Midbrain (tissue), 1 donor: ENCODE results near the gene SSX2.
"Not testable (repeated sequence)": the region's sequence is repeated elsewhere in the genome, so short reads cannot be mapped to it uniquely, and the experiment has no call there.

Experiments used
- DNase-seq: peaks from one replicate; lab custom pipeline; 2025; lab: John Stamatoyannopoulos, UW

The SSX2 gene

GRCh38 chrX:52707078-52707477 is at the start of gene SSX2:
Gene SSX2, minus strand, starts transcription at chrX:52707178. Its CDS starts 1,429 bp downstream, at chrX:52705749.
- DNase-seq, result not testable (repeated sequence)

GRCh38 chrX:52750952-52751351 is 44.0 kb upstream of the SSX2 start, which contains the start of gene SSX2B:
Gene SSX2B, plus strand, starts transcription at chrX:52751252. Its CDS starts 1,429 bp downstream, at chrX:52752681.
- not testable (repeated sequence) for DNase-seq

GRCh38 chrX:52692034-52692433 is 14.9 kb downstream of the SSX2 start:
- not testable (repeated sequence) for DNase-seq

GRCh38 chrX:52662218-52662617 is 44.8 kb downstream of the SSX2 start:
- DNase-seq, result not testable (repeated sequence)

- DNase-seq, result not testable (repeated sequence)
Observed at GRCh38 chrX:52655475-52655874, 51.5 kb downstream of the SSX2 start.

GRCh38 chrX:52654800-52655199 is 52.2 kb downstream of the SSX2 start, which contains the start of gene SSX7:
Gene SSX7, minus strand, starts transcription at chrX:52654900. Its CDS starts 1,428 bp downstream, at chrX:52653472.
- not testable (repeated sequence) for DNase-seq

GRCh38 chrX:52650676-52651075 is 56.3 kb downstream of the SSX2 start:
- DNase-seq, result not testable (repeated sequence)

GRCh38 chrX:52648956-52649355 is 58.0 kb downstream of the SSX2 start:
- not testable (repeated sequence) for DNase-seq
